Glutamatergic neuron (in vitro differentiated cells): ENCODE measurements around the gene ZNF45. TPM values are rescaled to one million over a fixed set of nuclear protein-coding genes. Genes with fewer than 3 reads are reported as not detected.

ENCODE experiments used
- DNase-seq: peaks from one replicate; pipeline ENCODE4 v3.0.0; 2022
- H3K27ac Mint-ChIP-seq: one replicate; pipeline ENCODE4 v1.8.0; 2020; ENCODE audit warnings: mild to moderate bottlenecking, mixed read lengths, inconsistent platforms; ENCODE audit not compliant: unreplicated experiment
- H3K27me3 Mint-ChIP-seq: one replicate; pipeline ENCODE4 v1.8.0; 2020; ENCODE audit warnings: mild to moderate bottlenecking, moderate library complexity, mixed read lengths, inconsistent platforms; ENCODE audit not compliant: unreplicated experiment
- H3K36me3 Mint-ChIP-seq: one replicate; pipeline ENCODE4 v1.8.0; 2020; ENCODE audit warnings: mild to moderate bottlenecking, mixed read lengths, inconsistent platforms; ENCODE audit not compliant: unreplicated experiment
- H3K4me1 Mint-ChIP-seq: one replicate; pipeline ENCODE4 v1.8.0; 2020; ENCODE audit warnings: mild to moderate bottlenecking, low read depth, mixed read lengths, inconsistent platforms; ENCODE audit not compliant: unreplicated experiment
- H3K4me3 Mint-ChIP-seq: one replicate; pipeline ENCODE4 v1.8.0; 2020; ENCODE audit warnings: mild to moderate bottlenecking, mixed read lengths, inconsistent platforms; ENCODE audit not compliant: unreplicated experiment
- H3K9me3 Mint-ChIP-seq: one replicate; pipeline ENCODE4 v1.8.0; 2020; ENCODE audit warnings: mild to moderate bottlenecking, moderate library complexity, mixed read lengths, inconsistent platforms; ENCODE audit not compliant: unreplicated experiment
- total RNA-seq: library from RNA; stranded (reverse); fragmentation: NEBNext Ultra II Directional; extraction: Animal tissue kit (Norgen Biotek cat#: 25700); gene quantifications from one replicate; pipeline ENCODE4 v1.2.1, GENCODE V29; 2021; ENCODE audit not compliant: unreplicated experiment
- TF ChIP-seq, protein P1 (sequence below): fragments of 200-600 bp; sonication (generic); IDR thresholded peaks from one replicate; pipeline ENCODE4 v1.5.0; 2021; ENCODE audit not compliant: partially characterized antibody, unreplicated experiment

Gene ZNF45
- total RNA-seq, 1 donor from 2014 or later = 12.1 TPM

DNA sequence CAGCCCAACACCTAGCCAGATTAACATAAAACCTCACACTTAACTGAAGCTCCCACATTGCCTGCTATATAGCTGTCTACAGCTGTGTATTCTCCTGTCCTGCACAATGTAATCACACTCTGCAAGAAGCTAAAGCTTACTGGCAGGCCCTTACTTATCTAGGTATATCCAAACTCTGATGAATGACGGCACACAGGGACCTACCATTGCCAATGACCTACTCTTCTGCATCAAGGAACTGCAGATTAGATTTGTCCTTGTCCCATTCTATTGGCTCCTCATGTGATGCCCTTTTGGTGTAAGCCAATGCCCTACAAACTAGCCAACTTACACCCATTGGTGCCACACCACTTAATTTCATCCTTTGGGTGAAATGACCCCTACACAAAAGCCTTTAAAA lies 26.4 kb downstream of the ZNF45 start:
- H3K9me3 Mint-ChIP-seq = peaks cover 12% of the 10 kb centered on the region
- TF ChIP-seq, protein P1, sequence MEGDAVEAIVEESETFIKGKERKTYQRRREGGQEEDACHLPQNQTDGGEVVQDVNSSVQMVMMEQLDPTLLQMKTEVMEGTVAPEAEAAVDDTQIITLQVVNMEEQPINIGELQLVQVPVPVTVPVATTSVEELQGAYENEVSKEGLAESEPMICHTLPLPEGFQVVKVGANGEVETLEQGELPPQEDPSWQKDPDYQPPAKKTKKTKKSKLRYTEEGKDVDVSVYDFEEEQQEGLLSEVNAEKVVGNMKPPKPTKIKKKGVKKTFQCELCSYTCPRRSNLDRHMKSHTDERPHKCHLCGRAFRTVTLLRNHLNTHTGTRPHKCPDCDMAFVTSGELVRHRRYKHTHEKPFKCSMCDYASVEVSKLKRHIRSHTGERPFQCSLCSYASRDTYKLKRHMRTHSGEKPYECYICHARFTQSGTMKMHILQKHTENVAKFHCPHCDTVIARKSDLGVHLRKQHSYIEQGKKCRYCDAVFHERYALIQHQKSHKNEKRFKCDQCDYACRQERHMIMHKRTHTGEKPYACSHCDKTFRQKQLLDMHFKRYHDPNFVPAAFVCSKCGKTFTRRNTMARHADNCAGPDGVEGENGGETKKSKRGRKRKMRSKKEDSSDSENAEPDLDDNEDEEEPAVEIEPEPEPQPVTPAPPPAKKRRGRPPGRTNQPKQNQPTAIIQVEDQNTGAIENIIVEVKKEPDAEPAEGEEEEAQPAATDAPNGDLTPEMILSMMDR = no peak
- peaks cover 42% of the 10 kb centered on the region for H3K36me3 Mint-ChIP-seq
- H3K27ac Mint-ChIP-seq = no peak overlapping the region
- peaks cover 2% of the 10 kb centered on the region for H3K27me3 Mint-ChIP-seq
- no peaks in the 10 kb centered on the region for H3K4me1 Mint-ChIP-seq
- no peak for DNase-seq
- no peak overlapping the region for H3K4me3 Mint-ChIP-seq

DNA sequence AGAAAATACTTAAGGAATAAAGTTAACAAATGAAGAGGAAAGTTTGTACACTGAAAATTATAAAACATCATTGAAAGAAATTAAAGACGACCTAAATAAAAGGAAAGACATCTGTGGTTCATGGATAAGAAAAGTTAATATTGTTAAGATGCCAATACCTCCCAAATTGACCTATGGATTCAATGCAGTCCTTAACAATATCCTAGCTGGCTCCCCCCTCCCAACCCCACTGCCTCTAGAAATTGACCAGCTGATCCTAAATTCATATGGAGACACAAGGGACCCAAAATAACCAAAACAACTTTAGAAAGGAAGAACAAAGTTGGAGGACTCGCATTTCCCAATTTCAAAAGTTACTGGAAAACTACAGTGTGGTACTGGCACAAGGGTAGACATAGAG lies 28.3 kb downstream of the ZNF45 start:
- Mint-ChIP-seq H3K4me1 (no peaks in the 10 kb centered on the region), H3K4me3 (no peak overlapping the region), H3K27ac (no peak overlapping the region), H3K36me3 (peaks cover 32% of the 10 kb centered on the region), H3K27me3 (peaks cover 2% of the 10 kb centered on the region), H3K9me3 (peaks cover 12% of the 10 kb centered on the region)
- TF ChIP-seq, protein P1 = no peak
- DNase-seq = no peak

DNA sequence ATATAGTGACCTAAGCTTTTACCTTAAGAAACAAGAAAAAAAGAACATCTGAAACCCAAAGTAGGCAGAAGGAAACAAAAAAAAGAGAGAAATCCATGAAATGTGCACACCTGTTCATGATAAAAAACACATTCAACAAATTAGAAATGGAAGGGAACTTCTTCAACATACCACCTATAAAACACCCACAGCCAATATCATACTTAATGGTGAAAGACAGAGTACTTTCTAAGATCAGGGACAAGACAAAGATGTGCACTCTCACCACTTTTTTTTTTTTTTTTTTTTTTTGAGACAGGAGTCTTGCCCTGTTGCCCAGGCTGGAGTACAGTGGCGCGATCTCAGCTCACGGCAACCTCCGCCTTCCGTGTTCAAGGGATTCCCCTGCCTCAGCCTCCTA lies 29.2 kb downstream of the ZNF45 start:
- Mint-ChIP-seq H3K27ac (no peak overlapping the region), H3K4me3 (no peak overlapping the region), H3K36me3 (peaks cover 33% of the 10 kb centered on the region), H3K27me3 (peaks cover 2% of the 10 kb centered on the region), H3K4me1 (peaks cover 4% of the 10 kb centered on the region), H3K9me3 (peaks cover 12% of the 10 kb centered on the region)
- TF ChIP-seq, protein P1 = no peak
- no peak for DNase-seq

DNA sequence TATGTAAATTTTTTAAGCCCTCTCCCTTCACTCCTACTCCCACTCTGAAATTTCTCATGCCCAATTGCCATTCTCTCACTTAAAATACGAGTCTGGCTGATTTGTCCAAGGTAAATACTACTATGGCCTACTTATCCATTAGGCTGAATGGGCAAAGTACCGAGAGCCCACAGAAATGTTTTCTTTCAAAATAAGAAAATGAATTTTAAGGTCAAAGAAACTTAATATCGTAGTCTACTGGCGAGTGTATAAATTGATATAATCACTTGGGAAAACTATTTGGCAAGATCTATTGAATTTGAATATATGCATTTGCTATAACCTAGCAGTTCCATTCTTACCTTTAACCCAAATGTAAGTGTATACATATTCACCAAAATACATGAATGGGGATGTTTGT lies 32.7 kb downstream of the ZNF45 start:
- TF ChIP-seq, protein P1 = no peak
- H3K9me3 Mint-ChIP-seq = peaks cover 9% of the 10 kb centered on the region
- no peak overlapping the region for H3K27ac Mint-ChIP-seq
- DNase-seq = no peak
- peaks cover 26% of the 10 kb centered on the region for H3K36me3 Mint-ChIP-seq
- peak overlapping the region; percentile 97 for H3K4me3 Mint-ChIP-seq
- H3K4me1 Mint-ChIP-seq = peaks cover 5% of the 10 kb centered on the region
- H3K27me3 Mint-ChIP-seq = no peaks in the 10 kb centered on the region

DNA sequence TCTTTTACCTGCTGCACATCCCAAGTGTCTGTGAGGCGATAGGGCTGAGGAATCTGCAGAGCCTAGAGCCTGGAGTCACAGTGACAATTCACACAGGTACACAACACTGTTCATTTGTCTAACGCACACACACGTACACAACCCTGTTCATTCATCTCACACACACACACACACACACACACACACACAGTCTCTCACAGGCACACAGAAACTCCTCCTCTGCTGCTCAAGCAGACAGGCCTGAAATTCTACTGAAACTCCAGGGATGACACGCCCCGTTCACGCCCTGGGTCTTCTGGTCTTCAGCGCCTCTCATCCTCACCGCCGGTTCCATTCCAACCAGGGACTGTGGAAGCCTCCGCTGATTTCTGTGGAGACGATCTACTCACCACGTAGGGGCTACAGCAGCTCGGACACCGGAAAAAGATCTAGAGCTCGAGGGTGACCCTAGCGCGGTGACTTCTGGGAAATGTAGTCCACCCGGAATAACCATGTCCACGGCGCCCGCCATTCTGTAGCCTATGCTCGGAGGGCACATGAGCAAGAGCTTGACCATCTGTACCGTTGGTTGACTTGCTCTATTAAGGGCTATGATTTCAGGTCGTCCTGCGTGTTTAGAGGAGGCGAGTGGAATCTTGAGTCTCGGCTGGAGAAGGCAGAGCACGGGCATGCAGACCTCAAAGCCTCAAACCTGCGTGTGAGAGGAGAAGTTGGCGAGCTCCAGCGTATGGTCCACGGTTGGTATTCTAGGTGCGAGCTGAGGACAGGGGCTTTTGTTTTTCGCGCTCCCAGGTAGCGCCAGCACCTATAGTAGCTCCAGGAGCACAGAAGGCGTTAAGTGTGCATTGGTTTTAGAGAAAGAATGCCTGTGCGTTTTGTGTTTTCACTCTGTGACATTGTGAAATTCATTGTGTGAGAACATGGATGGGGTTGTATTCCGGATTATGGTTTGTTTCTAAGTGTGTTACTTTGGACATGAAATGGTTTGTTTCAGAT lies 33.4 kb downstream of the ZNF45 start:
- peaks cover 26% of the 10 kb centered on the region for H3K36me3 Mint-ChIP-seq
- H3K4me3 Mint-ChIP-seq = peak overlapping the region; percentile 97
- H3K27me3 Mint-ChIP-seq = no peaks in the 10 kb centered on the region
- peak; percentile 85 for DNase-seq
- peak overlapping the region; percentile 65 for H3K27ac Mint-ChIP-seq
- peaks cover 9% of the 10 kb centered on the region for H3K9me3 Mint-ChIP-seq
- TF ChIP-seq, protein P1 = no peak
- H3K4me1 Mint-ChIP-seq = peaks cover 5% of the 10 kb centered on the region
